ENCODE measurements around the gene PHKB.

DNA sequence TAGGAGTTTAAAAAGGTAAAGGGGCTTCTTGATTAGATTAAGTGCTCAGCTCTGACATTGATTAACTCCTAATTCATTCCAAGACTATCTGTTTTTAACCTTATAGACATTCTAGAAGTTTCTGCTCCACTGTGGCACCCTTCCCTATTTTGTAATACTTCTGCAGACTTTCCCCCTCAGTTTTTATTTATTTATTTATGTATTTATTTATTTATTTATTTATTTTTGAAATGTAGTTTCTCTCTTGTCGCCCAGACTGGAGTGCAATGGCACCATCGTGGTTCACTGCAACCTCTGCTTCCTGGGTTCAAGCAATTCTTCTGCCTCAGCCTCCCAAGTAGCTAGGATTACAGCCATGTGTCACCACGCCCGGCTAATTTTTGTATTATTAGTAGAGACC, 185.8 kb downstream of the PHKB start:
- TF ChIP-seq EZH2phosphoT487 (IDR thresholded peaks at IDR 0.05; ENCODE audit: borderline replicate concordance, low read length) (no peak), CTCF (IDR thresholded peaks at IDR 0.05; ENCODE audit: low read depth, low read length, poor library complexity, severe bottlenecking) (no peak)

Data from DOHH2 (cell line).